Measurements from ENCODE around the gene GMDS.

DNA sequence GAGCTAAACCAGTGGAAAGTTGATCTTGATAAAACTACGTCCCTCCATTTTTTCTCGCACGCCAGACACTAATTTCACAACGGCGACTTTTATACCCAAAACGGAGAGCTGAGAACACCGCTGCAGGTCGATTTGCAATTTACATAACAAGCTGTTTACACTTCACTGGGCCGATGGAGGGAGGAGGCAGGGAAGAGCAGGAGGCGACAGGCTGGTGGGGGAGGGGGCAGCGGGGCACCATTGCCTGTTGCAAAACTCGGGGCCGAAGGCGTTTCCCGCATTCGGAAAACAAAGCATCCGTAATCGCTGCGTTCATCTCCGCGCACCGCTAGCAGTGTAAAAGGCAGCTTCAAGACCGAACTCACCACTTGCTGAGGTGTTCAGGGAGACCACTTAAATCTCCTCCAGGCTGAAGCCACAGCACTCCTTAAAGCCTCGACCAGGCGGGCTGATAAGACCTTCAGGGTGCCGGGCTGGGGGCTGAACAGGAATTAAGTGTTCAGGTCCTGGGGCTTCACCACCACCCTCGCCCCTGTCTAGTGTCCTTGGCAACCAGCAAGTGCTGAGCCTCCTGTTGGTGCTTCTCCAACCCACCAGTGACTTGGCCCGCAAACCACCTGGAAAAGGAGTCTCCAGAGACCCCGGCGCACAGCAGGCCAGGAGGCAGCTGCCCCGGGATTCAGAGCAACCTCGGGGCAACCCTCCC is 637.7 kb downstream of the GMDS start:
- TF ChIP-seq, protein P1, sequence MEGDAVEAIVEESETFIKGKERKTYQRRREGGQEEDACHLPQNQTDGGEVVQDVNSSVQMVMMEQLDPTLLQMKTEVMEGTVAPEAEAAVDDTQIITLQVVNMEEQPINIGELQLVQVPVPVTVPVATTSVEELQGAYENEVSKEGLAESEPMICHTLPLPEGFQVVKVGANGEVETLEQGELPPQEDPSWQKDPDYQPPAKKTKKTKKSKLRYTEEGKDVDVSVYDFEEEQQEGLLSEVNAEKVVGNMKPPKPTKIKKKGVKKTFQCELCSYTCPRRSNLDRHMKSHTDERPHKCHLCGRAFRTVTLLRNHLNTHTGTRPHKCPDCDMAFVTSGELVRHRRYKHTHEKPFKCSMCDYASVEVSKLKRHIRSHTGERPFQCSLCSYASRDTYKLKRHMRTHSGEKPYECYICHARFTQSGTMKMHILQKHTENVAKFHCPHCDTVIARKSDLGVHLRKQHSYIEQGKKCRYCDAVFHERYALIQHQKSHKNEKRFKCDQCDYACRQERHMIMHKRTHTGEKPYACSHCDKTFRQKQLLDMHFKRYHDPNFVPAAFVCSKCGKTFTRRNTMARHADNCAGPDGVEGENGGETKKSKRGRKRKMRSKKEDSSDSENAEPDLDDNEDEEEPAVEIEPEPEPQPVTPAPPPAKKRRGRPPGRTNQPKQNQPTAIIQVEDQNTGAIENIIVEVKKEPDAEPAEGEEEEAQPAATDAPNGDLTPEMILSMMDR (IDR thresholded peaks at IDR 0.05; ENCODE audit: low read depth, low read length) = no peak
- no peak for TF ChIP-seq EZH2phosphoT487 (IDR thresholded peaks at IDR 0.05; ENCODE audit: low read depth)

Data from OCI-LY3 (cell line).